Spleen (tissue), 11 donors: Measurements from ENCODE around the gene LMX1A. TPM values are rescaled to one million over a fixed set of nuclear protein-coding genes. Genes with fewer than 3 reads are reported as not detected.
A peak's percentile ranks its signal among the peaks of the same experiment; 100 is the strongest.

Source experiments
- DNase-seq: peaks from one replicate; pipeline ENCODE4 v3.0.0-alpha.2; 2020
- H3K27ac ChIP-seq, 8 donors: fragments of 200-600 bp; sonication (generic) in 7 of 8; 1 replicate in 4 of 8; 2 replicates in 4 of 8; pipeline versions ENCODE4 v1.5.0 to v1.8.0; 2016 to 2021; ENCODE audit warnings: inconsistent platforms in 4 of 8, mild to moderate bottlenecking in 4 of 8, moderate library complexity in 1 of 8
- H3K27me3 ChIP-seq, 7 donors: fragments of 200-600 bp; sonication (generic) in 6 of 7; replicated peaks in 1 of 7; 1 replicate in 4 of 7; 2 replicates in 3 of 7; pipeline versions ENCODE4 v1.5.0 to v1.8.0; 2016 to 2021; ENCODE audit warnings: inconsistent platforms in 3 of 7, mild to moderate bottlenecking in 1 of 7
- H3K36me3 ChIP-seq, 6 donors: fragments of 200-600 bp; sonication (generic) in 5 of 6; 1 replicate in 4 of 6; 2 replicates in 2 of 6; pipeline versions ENCODE4 v1.5.0 to v1.8.0; 2016 to 2021; ENCODE audit warnings: inconsistent platforms in 2 of 6
- H3K4me1 ChIP-seq, 6 donors: fragments of 200-600 bp; sonication (generic) in 5 of 6; 1 replicate in 3 of 6; 2 replicates in 3 of 6; pipeline versions ENCODE4 v1.5.0 to v1.8.0; 2016 to 2021; ENCODE audit warnings: inconsistent platforms in 3 of 6
- H3K4me3 ChIP-seq, 8 donors: fragments of 200-600 bp; sonication (generic) in 7 of 8; 1 replicate in 4 of 8; 2 replicates in 4 of 8; pipeline versions ENCODE4 v1.5.0 to v1.8.0; 2016 to 2021; ENCODE audit warnings: inconsistent platforms in 4 of 8, mild to moderate bottlenecking in 4 of 8, moderate library complexity in 2 of 8
- H3K9me3 ChIP-seq, 8 donors: fragments of 200-600 bp; sonication (generic) in 7 of 8; 1 replicate in 4 of 8; 2 replicates in 4 of 8; pipeline versions ENCODE4 v1.5.0 to v1.8.0; 2016 to 2021; ENCODE audit warnings: inconsistent platforms in 4 of 8
- CTCF ChIP-seq, 11 experiments: fragments of 200-600 bp in 7 of 11; fragments of 450-650 bp in 4 of 11; sonication (generic) in 4 of 11; IDR thresholded peaks in 8 of 11; conservative IDR thresholded peaks in 3 of 11; 1 replicate in 7 of 11; 2 replicates in 4 of 11; pipeline versions ENCODE4 v1.4.0 to v1.8.0; 2016 to 2021; ENCODE audit warnings: antibody characterized with exemption in 11 of 11, inconsistent platforms in 4 of 11, mild to moderate bottlenecking in 1 of 11
- POLR2A ChIP-seq, 3 donors: fragments of 450-650 bp; IDR thresholded peaks; one replicate each; pipeline ENCODE4 v1.5.1; 2017; ENCODE audit warnings: antibody characterized with exemption in 3 of 3, mild to moderate bottlenecking in 1 of 3
- POLR2AphosphoS5 ChIP-seq, 3 donors: sonication (generic); formaldehyde crosslinking; IDR thresholded peaks; one replicate each; pipeline ENCODE4 v1.5.1; 2017; ENCODE audit warnings: antibody characterized with exemption in 3 of 3
- WGBS, 5 donors: extraction: QIAGEN DNeasy Blood & Tissue Kit in 3 of 5; methylation state at CpG; one replicate each; pipeline versions ENCODE4 v1.1.5 to v1.1.7; 2013 to 2018; 5-methylcytosine and 5-hydroxymethylcytosine counted together
- intact Hi-C: fragments of 100-400 bp; cut with DNase I; formaldehyde crosslinking; loops from one replicate; pipeline ENCODE4 v1.15.0; 2023; ENCODE audit warnings: low total_unique reads
- polyA plus RNA-seq, 3 donors: library from polyadenylated mRNA; stranded (reverse); fragments of 200-250 nt; gene quantifications; one replicate each; pipeline ENCODE4 v1.2.1, GENCODE V29; 2013
- total RNA-seq, 7 donors: library from RNA; depleted of rRNA in 3 of 7; stranded (reverse); fragments of >200 nt in 3 of 7; fragmentation: NEBNext Ultra II Directional in 4 of 7; extraction: Animal tissue kit (Norgen Biotek cat#: 25700) in 4 of 7; gene quantifications; one replicate each; pipeline versions ENCODE4 v1.1.0 to v1.2.1, GENCODE V29; 2016 to 2021
- donor health status: healthy with polysubstance abuse.
- donor health status: DM: no; HTN: no; CAD: no; lungs with moderate emphysema.
- donor health status: DM: no; HTN: no; CAD: no.
- donor health status: Bipolar disorder and iron deficiency.
- donor health status: healthy.
- donor health status: DM: no; HTN: no; CAD: no.
- donor health status: DM: yes; HTN: yes; CAD: no.

The LMX1A gene
- total and polyA plus RNA-seq, 10 donors = not detected

GRCh38 chr1:165257969-165258459 is 98.5 kb downstream of the LMX1A start:
- no peaks in the 10 kb centered on the region for H3K9me3 ChIP-seq
- H3K4me3 ChIP-seq = no peak overlapping the region
- H3K36me3 ChIP-seq = no peaks in the 10 kb centered on the region
- WGBS, 5 donors = 35 to 46% (median 41%) methylated on average over 3 of the region's 3 CpGs
- no peak overlapping the region for H3K27ac ChIP-seq
- no peaks in the 10 kb centered on the region for H3K4me1 ChIP-seq
- H3K27me3 ChIP-seq = peaks cover 0 to 8% (median 0%) of the 10 kb centered on the region in 7 donors
- intact Hi-C loops = no loop called here
- peak in 7 of 11 experiments; percentile 20 to 62 (median 45) for TF ChIP-seq CTCF (IDR thresholded peaks at IDR 0.05 in 8 of 11, conservative IDR thresholded peaks at IDR 0.05 in 3 of 11)
- TF ChIP-seq POLR2A (IDR thresholded peaks at IDR 0.05) = no peak
- no peak for DNase-seq

- intact Hi-C loops = no loop called here
- no peak for TF ChIP-seq POLR2A (IDR thresholded peaks at IDR 0.05)
- no peak for TF ChIP-seq CTCF (IDR thresholded peaks at IDR 0.05 in 8 of 11, conservative IDR thresholded peaks at IDR 0.05 in 3 of 11)
- TF ChIP-seq POLR2AphosphoS5 (IDR thresholded peaks at IDR 0.05) = no peak
Measured at GRCh38 chr1:165254896-165255625, 101.5 kb downstream of the LMX1A start.

GRCh38 chr1:165254376-165254775 is 102.1 kb downstream of the LMX1A start:
- WGBS, 5 donors = 71 to 85% (median 78%) methylated on average over 4 of the region's 4 CpGs

More at GRCh38 chr1:165254896-165255625, 101.5 kb downstream of the LMX1A start:
- Histone ChIP-seq H3K27ac (no peak overlapping the region), H3K4me1 (no peaks in the 10 kb centered on the region), H3K4me3 (no peak overlapping the region), H3K36me3 (no peaks in the 10 kb centered on the region), H3K9me3 (no peaks in the 10 kb centered on the region), H3K27me3 (peaks cover 0 to 8% (median 0%) of the 10 kb centered on the region in 7 donors)
- 59 to 65% (median 63%) methylated on average over 3 of the region's 3 CpGs for WGBS, 5 donors
- no peak for DNase-seq

More at GRCh38 chr1:165254376-165254775, 102.1 kb downstream of the LMX1A start:
- no peaks in the 10 kb centered on the region for H3K36me3 ChIP-seq
- H3K27ac ChIP-seq = no peak overlapping the region
- H3K9me3 ChIP-seq = peaks cover 0 to 3% (median 0%) of the 10 kb centered on the region in 8 donors
- TF ChIP-seq POLR2AphosphoS5 (IDR thresholded peaks at IDR 0.05) (no peak), CTCF (IDR thresholded peaks at IDR 0.05 in 8 of 11, conservative IDR thresholded peaks at IDR 0.05 in 3 of 11) (no peak), POLR2A (IDR thresholded peaks at IDR 0.05) (no peak)
- H3K4me3 ChIP-seq = no peak overlapping the region
- no peaks in the 10 kb centered on the region for H3K4me1 ChIP-seq
- DNase-seq = no peak
- intact Hi-C loops = no loop called here
- peaks cover 0 to 8% (median 0%) of the 10 kb centered on the region in 7 donors for H3K27me3 ChIP-seq
